A673 (cell line): ENCODE data around the gene RNF223. TPM values are rescaled to one million over a fixed set of nuclear protein-coding genes. Genes with fewer than 3 reads are reported as not detected.

Experiments
- BruUV-seq: library from RNA; stranded (reverse); fragments of 400-500 nt; replicated peaks from 2 replicates; lab custom pipeline; 2021; lab: Mats Ljungman, UMichigan
- CTCF ChIA-PET: fragments of 300-600 bp; sonication (Branson Sonifier 250); formaldehyde crosslinking; loops from one replicate; lab custom pipeline; 2022; ENCODE audit warnings: antibody characterized with exemption; lab: Charles Lee
- POLR2A ChIA-PET: fragments of 300-600 bp; sonication (Branson Sonifier 250); formaldehyde crosslinking; loops from one replicate; lab custom pipeline; 2022; ENCODE audit warnings: antibody characterized with exemption; ENCODE audit not compliant: low non-redundant PET; lab: Charles Lee
- DNase-seq: peaks from one replicate; pipeline ENCODE4 v3.0.0-alpha.2; 2015; ENCODE audit warnings: low spot score
- H3K27ac ChIP-seq: fragments of 200-600 bp; sonication (generic); 2 replicates; pipeline ENCODE4 v1.5.1; 2016; ENCODE audit warnings: mixed run types, low read depth, mild to moderate bottlenecking, mixed read lengths, antibody characterized with exemption, low read length; ENCODE audit not compliant: poor library complexity, severe bottlenecking
- H3K27me3 ChIP-seq: fragments of 200-600 bp; sonication (generic); replicated peaks from 2 replicates; pipeline ENCODE4 v1.6.1; 2017; ENCODE audit warnings: mixed run types, low read depth, mild to moderate bottlenecking, mixed read lengths, antibody characterized with exemption, low read length; ENCODE audit not compliant: insufficient read depth, poor library complexity
- H3K36me3 ChIP-seq: fragments of 200-600 bp; sonication (generic); 2 replicates; pipeline ENCODE4 v1.6.1; 2016; ENCODE audit warnings: mixed run types, mild to moderate bottlenecking, mixed read lengths, antibody characterized with exemption, low read length; ENCODE audit not compliant: insufficient read depth, poor library complexity, severe bottlenecking
- H3K4me1 ChIP-seq: fragments of 200-600 bp; sonication (generic); 2 replicates; pipeline ENCODE4 v1.6.1; 2017; ENCODE audit warnings: mixed run types, mild to moderate bottlenecking, mixed read lengths, antibody characterized with exemption, low read length; ENCODE audit not compliant: insufficient read depth, poor library complexity, severe bottlenecking
- H3K4me3 ChIP-seq: fragments of 200-600 bp; sonication (generic); 2 replicates; pipeline ENCODE4 v1.5.1; 2016; ENCODE audit warnings: low read depth, mixed run types, mild to moderate bottlenecking, mixed read lengths, low read length; ENCODE audit not compliant: poor library complexity, severe bottlenecking
- H3K9me3 ChIP-seq: fragments of 200-600 bp; sonication (generic); 2 replicates; pipeline ENCODE4 v1.6.1; 2016; ENCODE audit warnings: mixed run types, low read depth, mild to moderate bottlenecking, mixed read lengths, antibody characterized with exemption, low read length; ENCODE audit not compliant: poor library complexity, severe bottlenecking
- CTCF ChIP-seq: fragments of 300-800, 200-600 bp; sonication (generic); conservative IDR thresholded peaks from 2 replicates; pipeline ENCODE4 v1.5.1; 2017; ENCODE audit warnings: low read depth, mild to moderate bottlenecking, antibody characterized with exemption, low read length, moderate library complexity, mixed read lengths
- EZH2 ChIP-seq: fragments of 200-600 bp; sonication (generic); IDR thresholded peaks from 2 replicates; pipeline ENCODE4 v1.6.1; 2017; ENCODE audit warnings: borderline replicate concordance, low read depth, mild to moderate bottlenecking, mixed read lengths, antibody characterized with exemption, low read length; ENCODE audit not compliant: poor library complexity, severe bottlenecking
- intact Hi-C: fragments of 100-400 bp; cut with micrococcal nuclease; formaldehyde crosslinking; loops from one replicate; pipeline ENCODE4 v1.10.0; 2022; ENCODE audit not compliant: unreplicated experiment
- total RNA-seq: library from RNA; stranded (reverse); gene quantifications from 2 replicates; pipeline ENCODE4 v1.2.3, GENCODE V29; 2021

Gene RNF223
- total RNA-seq, 1 experiment from 2014 or later = not detected

- Histone ChIP-seq H3K9me3 (no peaks in the 10 kb centered on the region), H3K27ac (peak overlapping the region; percentile 27), H3K27me3 (no peaks in the 10 kb centered on the region), H3K4me1 (peaks cover 70% of the 10 kb centered on the region), H3K4me3 (no peak overlapping the region), H3K36me3 (peaks cover 7% of the 10 kb centered on the region)
- ChIA-PET POLR2A (no interaction called here), CTCF (no interaction called here)
- intact Hi-C loops = loop anchor here (10.0 kb wide), 1 partner anchor 277 kb away; the partner anchor contains the start of genes ACAP3 and PUSL1
- BruUV-seq = no TSS peak
- TF ChIP-seq CTCF (no peak), EZH2 (no peak)
- DNase-seq = no peak
Measured at GRCh38 chr1:1027791-1028190, 46.3 kb downstream of the RNF223 start.

- H3K27ac ChIP-seq = peak overlapping the region; percentile 65
- H3K4me3 ChIP-seq = no peak overlapping the region
- no peaks in the 10 kb centered on the region for H3K9me3 ChIP-seq
- H3K4me1 ChIP-seq = peaks cover 70% of the 10 kb centered on the region
- ChIA-PET CTCF (interaction anchor here (0.5 kb wide), 1 partner anchor 34 kb away, joined by 5 read pairs; no protein-coding TSS in a partner anchor), POLR2A (no interaction called here)
- H3K36me3 ChIP-seq = peaks cover 7% of the 10 kb centered on the region
- intact Hi-C loops = loop anchor here (10.0 kb wide), 1 partner anchor 278 kb away; the partner anchor contains the start of genes ACAP3 and PUSL1
- TF ChIP-seq CTCF (no peak), EZH2 (no peak)
- no peaks in the 10 kb centered on the region for H3K27me3 ChIP-seq
- peak; percentile 90 for DNase-seq
- BruUV-seq = no TSS peak
Measured at GRCh38 chr1:1026599-1027413, 47.3 kb downstream of the RNF223 start.

GRCh38 chr1:1025730-1026129 is 48.4 kb downstream of the RNF223 start:
- peaks cover 70% of the 10 kb centered on the region for H3K4me1 ChIP-seq
- no peak for TF ChIP-seq EZH2
- TF ChIP-seq CTCF = no peak
- peak overlapping the region; percentile 65 for H3K27ac ChIP-seq
- CTCF ChIA-PET = interaction anchor here (0.6 kb wide), 1 partner anchor 35 kb away, joined by 3 read pairs; no protein-coding TSS in a partner anchor
- BruUV-seq = no TSS peak
- peaks cover 7% of the 10 kb centered on the region for H3K36me3 ChIP-seq
- no peaks in the 10 kb centered on the region for H3K27me3 ChIP-seq
- DNase-seq = no peak
- H3K4me3 ChIP-seq = no peak overlapping the region
- H3K9me3 ChIP-seq = no peaks in the 10 kb centered on the region
- intact Hi-C loops = loop anchor here (10.0 kb wide), 1 partner anchor 279 kb away; the partner anchor contains the start of genes ACAP3 and PUSL1
- POLR2A ChIA-PET = no interaction called here
